ENCODE data around the gene KIAA0930.

- no peak for TF ChIP-seq CTCF (conservative IDR thresholded peaks at IDR 0.05; ENCODE audit: low read depth in 2 of 2)
- no peak for TF ChIP-seq POLR2AphosphoS5 (IDR thresholded peaks at IDR 0.05; ENCODE audit: low read depth)
These were observed 38.2 kb downstream of the KIAA0930 start for GRCh38 chr22:45202333-45203149.

Data from GM23338 (cell line).